GM19372 (cell line): ENCODE data around the gene FUT8.

Source experiments
- ATAC-seq: cut with Tn5 transposase; IDR thresholded peaks from one replicate; pipeline ENCODE4 v1.9.1; 2021; ENCODE audit warnings: mild to moderate bottlenecking, low read depth, moderate library complexity; ENCODE audit not compliant: unreplicated experiment

FUT8 gene

GRCh38 chr14:65750906-65751305 lies 338.4 kb downstream of the FUT8 start:
- no peak for ATAC-seq

- ATAC-seq: no peak
These were observed 339.0 kb downstream of the FUT8 start for GRCh38 chr14:65751510-65751909.

GRCh38 chr14:65753061-65753460 lies 340.5 kb downstream of the FUT8 start:
- ATAC-seq: no peak

GRCh38 chr14:65755331-65755730 lies 342.8 kb downstream of the FUT8 start:
- no peak for ATAC-seq

- no peak for ATAC-seq
These were observed 344.4 kb downstream of the FUT8 start for GRCh38 chr14:65756880-65757279.

- ATAC-seq: no peak
These were observed 356.6 kb downstream of the FUT8 start for GRCh38 chr14:65769151-65769550.

GRCh38 chr14:65770681-65771080 lies 358.2 kb downstream of the FUT8 start:
- ATAC-seq: no peak

GRCh38 chr14:65771271-65771670 lies 358.7 kb downstream of the FUT8 start:
- no peak for ATAC-seq

- ATAC-seq: no peak
These were observed 359.9 kb downstream of the FUT8 start for GRCh38 chr14:65772466-65772865.

- no peak for ATAC-seq
These were observed 360.5 kb downstream of the FUT8 start for GRCh38 chr14:65772921-65773574.

GRCh38 chr14:65774041-65774440 lies 361.5 kb downstream of the FUT8 start:
- no peak for ATAC-seq

- no peak for ATAC-seq
These were observed 363.8 kb downstream of the FUT8 start for GRCh38 chr14:65776193-65776852.

GRCh38 chr14:65780566-65780965 lies 368.0 kb downstream of the FUT8 start:
- no peak for ATAC-seq

GRCh38 chr14:65783101-65783500 lies 370.6 kb downstream of the FUT8 start:
- ATAC-seq: no peak

GRCh38 chr14:65783576-65783975 lies 371.0 kb downstream of the FUT8 start:
- no peak for ATAC-seq

- ATAC-seq: no peak
These were observed 372.0 kb downstream of the FUT8 start for GRCh38 chr14:65784574-65784973.

GRCh38 chr14:65787461-65787860 lies 374.9 kb downstream of the FUT8 start:
- no peak for ATAC-seq

GRCh38 chr14:65788876-65789275 lies 376.3 kb downstream of the FUT8 start:
- ATAC-seq: no peak

GRCh38 chr14:65789363-65789762 lies 376.8 kb downstream of the FUT8 start:
- no peak for ATAC-seq

- no peak for ATAC-seq
These were observed 377.8 kb downstream of the FUT8 start for GRCh38 chr14:65790172-65790815.

GRCh38 chr14:65791191-65791981 lies 378.9 kb downstream of the FUT8 start:
- no peak for ATAC-seq
